Measurements from ENCODE around the gene FBN3.
"Not testable (repeated sequence)": the region's sequence is repeated elsewhere in the genome, so short reads cannot be mapped to it uniquely, and the experiment has no call there.

Gene FBN3

DNA sequence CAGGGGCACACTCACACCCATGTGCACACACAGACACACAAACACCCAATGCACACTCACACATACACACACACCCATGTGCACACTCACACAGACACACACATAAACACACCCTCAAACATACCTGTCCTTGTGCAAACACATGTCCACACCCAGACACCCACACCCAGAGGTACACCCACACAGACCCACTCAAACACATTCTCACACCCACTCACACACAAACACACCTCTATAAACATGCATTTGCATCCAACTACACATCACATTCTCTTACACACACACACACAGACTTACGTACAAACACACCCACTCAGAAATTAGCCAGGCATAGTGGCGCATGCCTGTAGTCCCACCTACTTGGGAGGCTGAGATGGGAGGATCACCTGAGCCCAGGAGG lies 31.4 kb downstream of the FBN3 start:
- no peak for DNase-seq (ENCODE audit: low read depth)

DNA sequence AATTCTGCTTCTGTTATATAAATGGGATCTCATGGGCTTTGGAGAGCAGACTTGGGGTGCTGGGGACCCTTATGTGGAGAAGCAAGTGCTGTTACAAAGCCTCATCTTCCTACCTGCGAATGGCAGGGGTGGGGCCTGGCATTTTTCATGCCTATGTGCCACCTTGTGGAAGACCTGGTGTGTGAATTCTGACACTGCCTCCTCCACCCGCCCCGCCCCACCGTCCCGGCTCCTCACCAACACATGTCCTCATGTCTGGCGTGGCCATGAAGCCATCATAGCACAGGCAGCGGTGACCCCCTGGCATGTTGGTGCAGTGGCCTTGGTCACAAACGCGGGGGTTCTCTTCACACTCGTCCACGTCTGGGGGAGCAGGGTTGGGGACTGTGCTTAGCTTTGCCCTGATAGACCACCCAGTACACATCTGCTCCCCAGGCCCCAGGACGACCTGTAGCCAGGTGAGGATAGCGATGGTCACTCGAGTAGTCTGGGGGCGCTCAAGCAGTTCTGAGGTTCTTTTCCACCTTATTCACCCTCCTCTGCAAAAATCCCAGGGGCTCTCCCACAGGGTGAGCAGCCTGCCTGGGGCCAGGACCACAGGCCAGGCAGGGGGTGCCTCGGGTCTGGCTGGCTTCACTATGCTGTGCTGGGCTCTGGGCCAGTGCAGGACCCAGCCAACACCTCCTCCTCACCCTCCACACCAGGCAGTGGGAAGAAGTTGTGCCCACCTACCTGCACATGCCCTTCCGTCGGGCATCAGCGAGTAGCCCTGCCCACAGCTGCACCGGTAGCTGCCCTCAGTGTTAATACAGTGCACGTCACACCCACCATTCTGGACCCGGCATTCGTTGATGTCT lies 32.7 kb downstream of the FBN3 start:
- DNase-seq (ENCODE audit: low read depth), result no peak

DNA sequence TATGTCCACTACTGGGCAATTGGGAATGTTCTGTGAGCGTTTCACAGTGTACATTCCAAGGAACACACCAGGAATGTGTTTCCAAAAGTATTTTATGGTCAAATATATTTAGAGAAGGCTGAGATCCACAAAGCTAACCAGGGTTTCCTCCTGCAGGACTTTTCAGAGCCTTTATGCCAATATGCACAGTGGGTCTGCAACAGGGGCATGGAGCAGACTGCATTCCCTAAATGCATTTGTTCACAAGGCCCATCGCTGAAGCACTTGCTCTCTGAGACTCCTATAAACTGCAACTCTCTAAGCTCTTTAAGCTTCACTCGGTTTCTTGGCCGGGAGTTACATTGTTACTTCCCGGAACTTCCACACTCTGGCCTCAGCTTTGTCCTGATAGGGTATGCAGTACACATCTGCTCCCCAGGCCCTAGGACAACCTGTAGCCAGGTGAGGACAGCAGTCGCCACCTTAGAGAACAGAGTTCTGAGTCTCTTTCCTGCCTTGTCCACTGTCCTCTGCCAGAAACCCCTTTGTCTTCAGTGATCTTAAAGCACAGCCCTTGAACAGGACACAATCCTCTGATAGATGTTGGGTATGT lies 33.5 kb downstream of the FBN3 start:
- DNase-seq (ENCODE audit: low read depth), result no peak

DNA sequence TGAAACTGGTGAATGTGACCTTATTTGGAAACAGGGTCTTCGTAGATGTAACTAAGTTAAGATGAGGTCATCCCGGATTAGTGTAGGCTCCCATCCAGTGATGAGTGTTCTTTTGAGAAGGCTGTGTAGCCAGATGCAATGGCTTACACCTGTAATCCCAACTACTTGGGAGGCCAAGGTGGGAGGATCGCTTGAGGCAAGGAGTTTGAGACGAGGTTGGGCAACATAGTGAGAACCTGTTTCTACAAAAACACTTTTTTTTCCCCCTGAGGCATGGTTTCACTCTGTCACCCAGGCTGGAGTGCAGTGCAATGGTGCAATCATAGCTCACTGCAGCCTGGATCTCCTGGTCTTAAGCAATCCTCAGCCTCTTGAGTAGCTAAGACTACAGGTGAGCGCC lies 36.4 kb downstream of the FBN3 start:
- DNase-seq (ENCODE audit: low read depth), result no peak

DNA sequence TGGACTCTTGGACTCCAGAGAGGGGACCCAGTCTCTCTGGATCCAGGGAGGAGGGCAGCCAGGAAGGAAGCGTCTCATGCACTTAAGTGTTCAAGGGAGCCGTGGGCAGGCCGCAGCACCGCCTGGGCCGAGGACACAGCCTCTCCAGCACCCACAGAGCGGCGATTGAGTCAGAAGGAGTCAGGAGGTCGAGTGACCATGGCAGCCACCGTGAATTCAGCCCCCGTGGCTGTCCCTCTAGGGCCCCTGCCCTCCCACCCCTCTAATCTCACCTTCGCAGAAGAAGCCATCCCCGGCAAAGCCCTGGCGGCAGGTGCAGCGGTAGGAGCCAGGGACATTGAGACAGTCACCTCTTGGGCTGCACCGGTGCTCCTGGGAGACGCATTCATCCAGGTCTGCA lies 38.0 kb downstream of the FBN3 start:
- no peak for DNase-seq (ENCODE audit: low read depth)

DNA sequence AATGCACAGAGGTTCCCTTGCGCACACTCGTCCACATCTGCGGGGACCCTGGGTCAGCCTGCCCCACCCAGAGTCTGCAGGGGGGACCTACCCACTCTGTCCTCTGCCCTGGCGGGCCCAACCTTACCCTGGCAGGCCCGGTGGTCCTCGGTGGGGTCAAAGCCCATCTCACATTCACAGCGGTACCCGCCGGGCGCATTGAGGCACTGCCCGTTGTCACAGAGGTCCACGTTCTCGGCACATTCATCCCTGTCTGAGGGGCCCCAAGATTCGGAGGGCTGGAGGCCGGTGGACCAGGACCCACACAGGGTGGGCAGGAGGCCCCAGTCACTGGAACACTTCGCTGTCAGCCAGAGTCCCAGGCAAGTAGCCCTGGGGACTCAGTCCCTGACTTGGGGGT lies 38.5 kb downstream of the FBN3 start:
- no peak for DNase-seq (ENCODE audit: low read depth)

DNA sequence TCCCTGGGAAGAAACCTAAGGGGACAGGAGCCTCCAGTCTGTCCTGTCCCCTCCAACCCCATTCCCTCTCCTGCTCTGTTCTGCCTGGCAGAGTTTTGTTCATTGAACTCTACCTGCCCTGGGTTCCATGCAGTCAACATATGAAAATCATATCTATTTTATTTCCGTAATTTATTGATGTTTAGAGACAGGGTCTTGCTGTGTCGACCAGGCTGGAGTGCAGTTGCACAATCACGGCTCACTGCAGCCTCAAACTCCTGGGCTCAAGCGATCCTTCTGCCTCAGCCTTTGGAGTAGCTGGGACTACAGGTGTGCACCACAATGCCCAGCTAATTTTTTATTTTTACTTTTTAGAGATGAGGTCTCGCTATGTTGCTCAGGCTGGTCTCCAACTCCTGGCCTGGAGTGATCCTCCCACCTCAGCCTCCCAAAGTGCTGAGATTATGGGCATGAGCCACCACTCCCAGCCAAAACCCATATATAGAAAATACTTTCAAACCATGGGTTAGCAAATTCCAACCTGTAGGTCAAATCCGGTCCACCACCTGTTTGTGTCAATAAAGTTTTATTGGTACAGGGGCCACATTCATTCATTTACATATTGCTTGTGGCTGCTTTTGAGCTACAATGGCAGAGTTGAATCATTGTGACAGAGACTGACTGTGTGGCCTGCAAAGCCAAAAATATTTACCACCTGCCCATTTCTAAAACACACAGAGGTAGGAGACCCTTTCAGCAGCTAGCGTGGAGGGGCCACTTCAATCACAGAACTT lies 39.3 kb downstream of the FBN3 start:
- DNase-seq (ENCODE audit: low read depth), result no peak

DNA sequence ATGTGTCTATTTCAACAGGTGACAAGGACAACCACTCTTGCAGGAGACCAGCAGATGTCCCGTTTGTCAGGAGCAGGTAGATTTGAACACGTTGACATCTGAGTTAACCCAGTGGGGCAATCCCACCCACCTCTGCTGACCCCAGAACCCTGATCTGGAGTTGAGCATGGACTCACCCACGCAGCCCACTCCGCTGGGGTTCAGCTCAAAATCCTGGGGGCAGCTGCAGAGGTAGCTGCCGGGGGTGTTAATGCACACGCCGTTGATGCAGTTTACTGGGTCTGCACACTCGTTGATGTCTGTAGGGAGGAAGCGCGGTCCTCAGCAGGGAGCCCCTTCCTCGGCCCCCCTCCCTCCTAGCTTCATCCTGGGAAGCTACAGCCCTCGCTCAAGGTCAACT lies 39.9 kb downstream of the FBN3 start:
- no peak for DNase-seq (ENCODE audit: low read depth)

DNA sequence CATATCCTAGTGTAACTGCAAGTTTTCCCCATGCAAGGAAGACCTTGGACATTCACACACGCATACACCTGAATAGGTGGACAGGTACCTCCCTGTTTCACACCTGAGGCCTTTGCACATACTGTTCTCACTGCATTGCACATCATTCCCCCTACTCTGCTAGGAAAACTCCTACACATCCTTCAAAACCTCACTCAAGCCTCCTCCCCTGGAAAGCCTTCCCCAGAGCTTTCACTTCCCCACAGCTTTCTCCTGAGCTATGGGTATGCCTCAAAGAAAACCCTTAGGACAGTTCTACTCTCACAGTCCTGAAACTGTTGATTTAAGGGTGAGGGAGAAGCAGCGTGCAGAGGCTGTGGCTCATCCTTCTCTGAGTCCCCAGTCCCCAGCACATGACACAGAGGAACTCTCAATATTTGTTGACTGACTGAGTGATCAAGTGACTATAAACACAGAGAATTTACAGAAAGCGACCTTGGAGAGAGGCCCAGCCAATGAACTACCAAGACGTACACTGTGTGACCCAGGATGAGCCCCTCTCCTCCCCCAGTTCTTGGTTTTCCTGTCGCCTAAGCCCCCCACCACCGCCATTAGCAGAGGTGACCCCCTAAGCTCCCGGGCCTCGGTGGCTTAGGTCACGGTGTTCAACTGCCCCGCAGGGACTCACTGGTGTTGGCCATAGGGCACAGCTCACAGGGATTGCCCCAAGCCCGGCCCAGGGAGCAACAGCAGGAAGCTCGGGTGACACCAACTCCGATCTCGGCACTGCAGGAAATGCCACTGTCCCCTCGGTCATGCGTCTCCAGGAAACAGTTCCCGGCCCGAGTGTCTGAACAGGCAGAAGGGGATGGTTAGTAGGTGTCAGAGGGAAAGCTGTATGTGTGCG lies 40.6 kb downstream of the FBN3 start:
- no peak for DNase-seq (ENCODE audit: low read depth)

DNA sequence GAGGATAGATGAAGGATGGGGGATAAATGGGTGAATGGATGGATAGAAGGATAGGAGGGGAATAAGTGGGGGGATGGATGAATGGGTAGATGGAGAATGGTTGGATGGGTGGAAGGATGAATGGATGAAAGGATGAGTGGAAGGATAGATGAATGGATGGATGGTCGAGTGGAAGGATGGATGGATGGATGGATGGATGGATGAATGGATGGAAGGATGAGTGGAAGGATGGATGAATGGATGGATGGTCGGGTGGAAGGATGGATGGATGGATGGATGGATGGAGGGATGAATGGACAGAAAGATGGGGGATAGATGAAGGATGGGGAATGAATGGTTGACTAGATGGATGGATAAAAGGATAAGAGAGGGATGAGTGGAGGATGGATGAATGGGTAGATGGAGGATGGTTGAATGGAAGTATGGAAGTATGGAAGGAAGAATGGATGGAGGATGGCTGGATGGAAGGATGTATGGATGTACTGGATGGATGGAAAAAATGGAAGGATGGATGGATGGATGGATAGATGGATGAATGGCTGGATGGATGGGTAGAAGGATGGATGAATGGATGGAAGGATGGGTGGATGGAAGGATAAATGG lies 42.0 kb downstream of the FBN3 start:
- DNase-seq (ENCODE audit: low read depth), result no peak

DNA sequence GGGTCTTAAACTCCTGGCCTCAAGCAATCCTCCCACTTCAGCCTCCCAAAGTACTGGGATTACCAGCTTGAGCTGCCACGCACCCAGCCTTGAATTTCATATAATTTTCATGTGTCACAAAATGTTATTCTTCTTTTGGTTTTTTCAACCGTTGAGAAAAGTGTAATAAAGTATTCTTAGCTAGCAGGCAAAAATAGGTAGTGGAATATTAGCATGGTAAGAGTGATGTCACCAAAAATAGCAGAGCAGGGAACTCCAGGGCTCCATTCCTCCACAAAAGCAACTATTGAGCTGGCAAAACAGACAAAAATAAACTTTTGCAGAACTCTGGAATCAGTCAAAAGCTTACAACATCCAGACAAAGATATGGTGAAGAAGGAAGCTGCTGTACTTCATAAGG lies 43.9 kb downstream of the FBN3 start:
- DNase-seq (ENCODE audit: low read depth), result no peak

DNA sequence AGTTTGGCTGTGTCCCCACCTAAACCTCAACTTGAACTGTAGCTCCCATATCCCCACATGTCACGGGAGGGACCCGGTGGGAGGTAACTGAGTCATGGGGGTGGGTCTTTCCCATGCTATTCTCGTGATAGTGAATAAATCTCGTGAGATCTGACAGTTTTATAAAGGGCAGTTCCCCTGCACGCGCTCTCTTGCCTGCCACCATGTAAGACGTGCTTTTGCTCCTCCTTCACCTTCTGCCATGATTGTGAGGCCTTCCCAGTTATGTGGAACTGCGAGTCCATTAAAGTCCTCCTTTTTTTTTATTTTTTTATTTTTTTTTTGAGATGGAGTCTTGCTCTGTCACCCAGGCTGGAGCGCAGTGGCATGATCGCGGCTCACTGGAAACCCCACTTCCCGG lies 47.5 kb downstream of the FBN3 start:
- not testable (repeated sequence) for DNase-seq (ENCODE audit: low read depth)

DNA sequence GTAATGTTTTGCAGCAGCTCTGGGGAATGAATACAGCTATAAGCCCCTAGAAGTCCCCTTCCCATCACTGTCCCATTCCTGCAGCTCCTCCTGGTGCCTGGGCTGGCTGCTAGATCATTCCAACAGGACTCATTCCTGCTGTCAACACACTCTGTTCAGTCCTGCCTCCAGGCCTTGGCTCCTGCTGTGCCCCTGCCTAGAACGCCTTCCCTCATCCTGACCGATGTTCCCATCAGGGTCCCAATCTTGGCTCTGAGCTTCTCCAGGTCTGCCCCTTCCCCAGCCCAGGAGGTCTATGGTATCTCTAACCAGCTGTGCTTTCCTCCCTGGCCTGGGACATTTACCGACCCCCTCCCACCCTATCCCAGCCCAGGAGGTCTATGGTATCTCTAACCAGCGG lies 48.1 kb downstream of the FBN3 start:
- no peak for DNase-seq (ENCODE audit: low read depth)

DNA sequence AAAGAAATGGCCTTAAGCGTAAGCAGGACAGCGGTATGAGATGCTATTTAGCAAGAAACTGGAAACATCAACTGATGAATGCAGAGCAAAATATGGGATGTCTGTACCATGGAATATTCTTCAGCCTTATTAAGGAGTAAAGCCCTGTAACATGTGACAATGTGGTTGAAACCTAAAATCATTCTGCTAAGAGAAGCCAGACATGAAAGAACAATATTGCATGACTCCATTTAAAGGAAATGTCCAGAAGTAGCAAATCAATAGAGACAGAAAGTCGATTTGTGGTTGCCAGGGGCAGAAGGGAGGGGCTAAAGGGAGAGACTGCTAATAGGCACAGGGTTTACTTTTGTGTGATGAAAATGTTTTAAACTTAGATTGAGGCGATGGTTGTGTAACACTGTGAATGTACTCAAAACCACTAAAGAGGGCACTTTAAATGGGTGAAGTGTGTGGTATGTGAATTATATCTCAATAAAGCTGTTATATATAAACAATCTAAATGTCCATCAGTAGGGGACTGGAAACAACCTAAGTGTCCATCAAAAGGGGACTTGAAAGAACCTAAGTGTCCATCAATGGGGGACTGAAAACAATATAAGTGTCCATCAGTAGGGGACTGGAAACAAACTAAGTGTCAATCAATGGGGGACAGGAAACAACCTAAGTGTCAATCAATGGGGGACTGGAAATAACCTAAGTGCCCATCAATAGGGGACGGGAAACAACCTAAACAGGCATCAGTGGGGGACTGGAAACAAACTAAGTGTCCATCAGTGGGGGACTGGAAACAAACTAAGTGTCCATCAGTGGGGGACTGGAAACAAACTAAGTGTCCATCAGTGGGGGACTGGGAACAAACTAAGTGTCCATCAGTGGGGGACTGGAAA lies 51.5 kb downstream of the FBN3 start:
- DNase-seq (ENCODE audit: low read depth), result no peak

DNA sequence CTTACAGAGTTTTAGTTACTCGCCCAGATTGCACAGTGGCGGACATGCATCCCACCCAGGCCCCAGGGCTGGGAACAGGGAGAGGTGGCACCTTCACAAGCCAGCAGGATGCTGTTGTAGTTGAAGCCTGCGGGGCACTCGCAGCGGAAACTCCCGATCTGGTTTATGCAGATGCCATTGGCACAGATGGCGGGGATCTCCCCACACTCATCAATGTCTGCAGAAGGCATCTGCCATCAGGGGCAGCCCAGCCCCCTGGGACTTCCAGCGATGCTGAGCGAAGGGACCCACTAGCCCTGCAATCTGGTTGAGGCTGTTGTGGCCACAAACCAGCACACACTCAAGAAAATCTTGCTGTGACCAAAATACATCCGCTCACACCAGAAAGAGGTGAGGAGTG lies 52.2 kb downstream of the FBN3 start:
- no peak for DNase-seq (ENCODE audit: low read depth)

DNA sequence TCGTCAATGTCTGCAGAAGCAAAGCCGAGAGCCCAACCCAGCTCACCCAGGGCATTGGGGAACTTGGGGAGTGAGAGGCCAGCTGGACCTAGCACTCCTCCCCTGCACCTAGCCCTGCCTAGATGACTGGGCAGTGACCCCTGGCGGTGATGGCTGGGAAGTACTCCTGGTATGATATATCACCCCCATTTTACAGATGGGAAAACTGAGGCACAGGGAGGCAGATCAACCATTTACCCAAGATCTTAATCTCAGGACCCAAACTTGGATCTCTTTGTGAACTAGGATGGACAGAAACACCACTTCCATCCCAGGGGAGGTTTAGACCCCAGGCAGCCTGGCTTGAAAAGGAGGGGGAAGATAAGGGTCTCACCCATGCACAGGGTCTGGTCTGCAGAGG lies 53.3 kb downstream of the FBN3 start:
- DNase-seq (ENCODE audit: low read depth), result no peak

DNA sequence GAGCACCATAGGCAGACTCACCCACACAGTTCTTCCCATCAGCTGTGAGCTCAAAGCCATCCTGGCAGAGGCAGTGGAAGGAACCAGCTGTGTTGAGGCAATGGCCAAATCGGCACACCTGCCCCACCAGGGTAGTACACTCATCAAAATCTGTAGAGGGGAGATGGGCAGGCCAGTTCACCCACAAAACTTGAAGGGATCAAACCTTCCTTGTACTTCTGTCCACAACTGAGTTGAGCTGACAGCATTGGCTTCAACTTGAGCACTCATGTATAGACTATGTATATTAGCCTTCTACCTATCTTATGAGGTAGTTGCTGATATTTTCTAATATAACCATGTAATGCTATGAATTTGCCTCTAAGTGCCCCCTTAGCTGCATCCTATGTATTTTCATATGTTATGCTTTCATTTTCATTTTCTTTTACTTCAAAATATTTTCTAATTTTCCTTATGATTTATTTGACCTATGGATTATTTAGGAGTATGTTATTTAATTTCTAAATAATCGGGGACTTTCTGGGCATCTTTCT lies 54.0 kb downstream of the FBN3 start:
- no peak for DNase-seq (ENCODE audit: low read depth)

DNA sequence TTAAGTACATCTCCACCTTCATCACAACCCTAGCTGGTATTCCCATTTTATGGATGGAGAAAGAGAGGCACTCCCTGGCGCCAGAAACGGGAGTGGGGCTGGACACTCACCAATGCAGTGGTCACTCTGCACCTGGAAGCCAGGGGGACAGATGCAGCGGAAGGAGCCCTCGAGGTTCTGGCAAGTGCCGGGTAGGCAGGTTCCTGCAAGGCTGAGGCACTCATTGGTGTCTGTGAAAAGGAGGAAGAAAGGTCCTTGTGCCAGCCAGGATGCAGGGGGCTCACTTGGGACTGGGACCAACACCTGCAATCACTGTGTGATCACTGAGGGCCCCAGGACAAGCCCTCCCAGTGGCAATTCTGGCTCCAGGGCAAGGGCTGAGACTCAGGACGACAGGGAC lies 55.1 kb downstream of the FBN3 start:
- no peak for DNase-seq (ENCODE audit: low read depth)

DNA sequence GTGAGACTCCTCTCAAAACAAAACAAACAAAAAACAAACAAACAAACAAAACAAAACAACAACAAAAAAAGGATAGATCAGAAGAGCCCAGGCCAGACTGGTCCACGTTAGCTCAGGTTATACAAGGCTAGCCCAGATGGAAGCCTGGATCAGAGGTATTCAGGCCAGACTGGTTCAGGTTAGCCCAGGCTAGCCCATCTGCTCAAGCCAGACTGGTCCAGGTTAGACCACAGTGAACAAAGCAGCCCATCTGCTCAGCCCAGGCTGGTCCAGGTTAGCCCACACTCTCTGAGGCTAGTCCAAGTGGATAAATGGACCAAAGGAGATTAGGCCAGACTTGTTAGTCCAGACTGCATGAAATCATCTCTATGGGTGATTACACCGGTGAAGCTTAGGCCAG lies 55.7 kb downstream of the FBN3 start:
- no peak for DNase-seq (ENCODE audit: low read depth)

DNA sequence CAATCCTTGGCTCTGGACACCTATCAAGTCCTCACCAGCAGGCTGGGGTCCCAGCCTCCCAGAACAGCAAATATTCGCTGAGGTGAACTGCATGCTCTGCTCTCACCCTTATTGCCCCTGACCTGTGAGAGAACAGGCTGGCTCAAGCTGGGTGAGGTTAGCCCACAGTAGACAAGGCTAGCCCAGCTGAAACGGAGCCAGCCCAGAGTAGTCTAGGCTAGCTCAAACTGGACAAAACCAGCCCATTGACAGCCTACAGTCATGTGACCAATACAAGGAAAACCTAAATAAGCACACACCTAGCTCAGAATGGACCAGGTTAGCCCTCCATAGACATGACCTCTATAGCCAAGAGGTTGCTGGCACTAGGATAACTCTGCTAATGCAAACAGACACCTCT lies 58.4 kb downstream of the FBN3 start:
- no peak for DNase-seq (ENCODE audit: low read depth)

Measured in activated T-cell treated with anti-CD3 and anti-CD28 coated beads for 24 hours (primary cell).